GM19467 (cell line): Measurements from ENCODE around the gene ANKS6.

Experiments used
- ATAC-seq: cut with Tn5 transposase; IDR thresholded peaks from one replicate; pipeline ENCODE4 v1.9.1; 2021; ENCODE audit warnings: mild to moderate bottlenecking, moderate library complexity; ENCODE audit not compliant: unreplicated experiment

ANKS6 gene

DNA sequence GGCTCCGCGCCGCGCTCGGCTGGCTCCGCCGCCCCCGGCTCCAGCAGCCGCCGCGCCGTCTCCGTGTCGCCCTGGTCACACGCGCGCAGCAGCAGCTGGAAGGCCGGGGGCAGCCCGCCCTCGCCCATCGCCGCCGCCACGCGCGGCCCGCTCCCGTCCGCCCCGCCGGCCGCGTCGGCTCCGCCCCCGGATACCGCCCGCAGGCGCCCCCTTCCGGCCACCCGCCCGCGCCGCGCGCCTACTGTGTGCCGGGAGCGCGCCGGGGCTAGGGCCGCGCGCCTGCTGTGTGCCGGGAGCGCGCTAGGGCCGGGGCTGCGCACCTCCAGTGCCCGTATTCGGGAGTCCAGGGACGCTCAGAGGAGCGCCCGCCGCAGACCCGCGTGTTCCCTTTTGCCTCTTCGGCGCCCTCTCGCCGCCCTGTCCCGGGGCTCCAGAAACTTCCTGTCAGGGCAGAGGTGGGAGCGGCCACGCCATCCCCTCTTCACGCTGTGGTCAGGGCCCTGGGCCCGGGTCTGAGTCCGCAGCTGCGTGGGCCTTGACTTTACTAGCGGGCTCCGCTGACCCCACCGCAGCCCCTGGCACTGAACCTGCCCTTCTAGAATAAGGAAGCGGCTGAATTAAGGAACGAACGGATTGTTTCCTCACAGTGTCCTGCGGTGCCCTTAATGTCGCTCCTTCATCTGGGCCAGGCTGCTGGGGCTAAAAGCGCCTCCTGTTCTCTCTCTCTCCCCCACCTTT lies at the start of gene ANKS6:
ANKS6 (minus strand) TSS at position 192 of the 738 bp plus-strand sequence; CDS start at position 128, 64 bp downstream.
- peak; percentile 93 for ATAC-seq

DNA sequence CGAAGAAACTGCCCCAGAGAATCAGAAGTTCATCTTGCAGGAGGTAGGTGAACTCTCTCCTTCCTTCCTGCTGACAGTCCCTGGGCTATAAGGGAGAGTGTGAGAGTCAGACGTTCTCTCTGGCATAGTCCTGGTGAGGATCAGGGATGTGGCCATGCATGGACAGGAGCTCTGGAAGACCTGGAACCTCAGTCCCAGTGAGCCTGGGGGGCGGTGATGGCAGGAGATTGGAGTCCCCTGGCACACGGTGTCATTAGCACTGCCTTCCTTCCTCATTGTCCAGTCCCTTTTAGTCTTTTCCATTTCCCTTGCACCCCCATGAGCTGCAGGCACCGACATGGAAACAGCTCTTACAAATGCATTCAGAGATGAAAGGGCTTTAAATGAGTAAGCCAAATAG lies 49.7 kb upstream of the ANKS6 start:
- no peak for ATAC-seq

- no peak for ATAC-seq
Measured at GRCh38 chr9:98842510-98842909, 46.2 kb upstream of the ANKS6 start.

DNA sequence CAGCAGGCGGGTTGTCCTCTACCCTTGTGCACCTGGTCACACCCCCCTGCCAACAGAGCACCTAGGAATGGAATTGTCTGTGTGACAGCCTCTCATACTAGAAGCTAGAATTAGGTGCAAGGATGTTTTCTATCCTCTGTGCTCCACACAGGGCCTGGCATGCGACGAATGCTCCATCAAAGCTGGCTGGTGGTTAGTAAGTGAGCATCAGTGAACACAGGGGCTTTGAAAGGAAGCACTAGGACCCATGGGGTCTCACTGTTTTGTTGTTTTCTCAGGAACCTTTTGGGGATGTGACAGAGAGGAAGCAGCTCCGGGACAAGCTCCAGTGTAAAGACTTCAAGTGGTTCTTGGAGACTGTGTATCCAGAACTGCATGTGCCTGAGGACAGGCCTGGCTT lies 43.4 kb upstream of the ANKS6 start:
- no peak for ATAC-seq

DNA sequence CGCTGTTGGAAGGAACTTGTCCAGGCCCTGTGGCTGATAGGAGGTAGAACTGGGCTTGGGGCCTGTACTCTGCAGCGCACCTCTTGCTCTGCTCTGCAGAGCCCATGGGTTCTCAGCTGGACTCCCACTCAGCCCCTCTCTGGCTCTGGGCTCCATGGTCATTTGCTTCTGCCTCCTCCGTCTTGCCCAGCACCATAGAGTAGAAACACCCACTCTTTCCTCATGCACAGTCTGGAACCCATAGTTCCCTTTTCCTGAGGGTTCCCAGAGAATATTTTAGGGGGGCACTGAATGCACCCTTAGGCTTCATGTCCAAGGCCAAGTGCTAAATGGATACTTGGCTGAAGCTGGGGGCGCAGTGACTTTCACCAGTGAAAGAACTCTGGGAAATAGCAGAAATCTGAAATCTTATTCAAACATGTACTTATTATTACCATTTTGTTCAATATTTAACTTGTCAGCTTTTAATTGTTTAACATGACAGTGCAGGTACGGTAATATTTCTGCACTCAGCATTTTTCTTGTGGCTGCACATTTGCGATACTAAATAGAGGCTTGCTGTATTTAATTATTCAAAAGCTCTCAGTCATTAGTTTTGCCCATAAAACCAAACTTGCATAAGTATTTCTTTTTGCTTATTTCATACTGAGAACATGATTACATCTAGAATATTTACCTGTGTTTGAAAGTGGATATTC lies 42.7 kb upstream of the ANKS6 start:
- no peak for ATAC-seq

GRCh38 chr9:98838155-98838867 lies 42.0 kb upstream of the ANKS6 start:
- ATAC-seq = no peak

DNA sequence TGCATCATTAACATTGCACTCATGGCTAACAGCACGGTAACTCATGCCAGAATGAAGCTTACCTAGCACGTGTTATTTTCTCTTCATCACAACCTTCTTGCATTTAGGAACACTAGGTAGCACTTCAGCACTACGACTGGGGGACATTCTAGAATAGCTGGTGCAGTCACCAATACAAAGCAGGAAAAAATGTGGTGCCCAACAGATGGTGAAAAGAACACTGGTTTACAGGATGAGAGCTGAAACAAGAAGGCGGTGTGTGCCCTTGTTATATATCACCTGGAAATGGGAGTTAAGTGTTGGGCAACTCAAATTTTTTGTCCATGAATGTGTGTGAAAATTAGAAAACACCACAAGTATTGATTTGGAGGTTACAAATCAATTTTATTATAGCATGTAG lies 41.2 kb upstream of the ANKS6 start:
- no peak for ATAC-seq

- no peak for ATAC-seq
Measured at GRCh38 chr9:98836206-98836605, 39.9 kb upstream of the ANKS6 start.

- no peak for ATAC-seq
Measured at GRCh38 chr9:98834386-98834785, 38.0 kb upstream of the ANKS6 start.

- ATAC-seq = no peak
Measured at GRCh38 chr9:98833090-98833956, 37.0 kb upstream of the ANKS6 start.

DNA sequence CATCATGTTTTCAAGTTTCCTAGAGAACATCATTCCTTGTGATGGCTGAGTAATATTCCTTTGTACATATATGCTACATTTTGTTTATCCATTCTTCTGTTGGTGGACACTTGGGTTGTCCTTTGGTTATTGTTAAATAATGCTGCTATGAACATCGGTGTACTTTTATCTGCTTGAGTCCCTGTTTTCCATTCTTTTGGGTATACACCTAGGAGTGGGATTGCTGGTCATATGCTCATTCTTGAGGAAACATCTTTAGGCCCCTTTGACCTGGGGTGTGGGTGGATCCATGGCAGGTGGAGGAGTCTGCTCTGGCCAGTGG lies 36.4 kb upstream of the ANKS6 start:
- ATAC-seq = no peak

GRCh38 chr9:98831696-98832095 lies 35.3 kb upstream of the ANKS6 start:
- ATAC-seq = no peak

- no peak for ATAC-seq
Measured at GRCh38 chr9:98830554-98830953, 34.2 kb upstream of the ANKS6 start.

- no peak for ATAC-seq
Measured at GRCh38 chr9:98829766-98830165, 33.4 kb upstream of the ANKS6 start.

DNA sequence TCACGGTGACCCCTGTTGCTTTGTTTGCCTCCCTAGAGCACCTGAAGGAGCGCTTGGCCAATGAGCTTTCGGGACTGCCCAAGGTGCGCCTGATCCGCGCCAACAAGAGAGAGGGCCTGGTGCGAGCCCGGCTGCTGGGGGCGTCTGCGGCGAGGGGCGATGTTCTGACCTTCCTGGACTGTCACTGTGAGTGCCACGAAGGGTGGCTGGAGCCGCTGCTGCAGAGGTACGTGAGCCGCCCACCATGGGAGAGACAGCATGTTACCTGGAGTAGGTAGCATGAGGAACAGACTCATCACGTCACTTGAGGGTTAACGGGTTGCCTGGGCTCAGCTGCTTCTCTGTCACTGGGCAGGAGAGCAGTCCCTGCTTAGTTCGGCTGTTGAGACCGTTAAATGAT lies 30.4 kb upstream of the ANKS6 start:
- no peak for ATAC-seq

- no peak for ATAC-seq
Measured at GRCh38 chr9:98825414-98825813, 29.1 kb upstream of the ANKS6 start.

GRCh38 chr9:98823666-98824334 lies 27.4 kb upstream of the ANKS6 start:
- no peak for ATAC-seq

GRCh38 chr9:98822661-98823060 lies 26.3 kb upstream of the ANKS6 start:
- no peak for ATAC-seq

- no peak for ATAC-seq
Measured at GRCh38 chr9:98821831-98822230, 25.5 kb upstream of the ANKS6 start.

- ATAC-seq = no peak
Measured at GRCh38 chr9:98819231-98819630, 22.9 kb upstream of the ANKS6 start.

GRCh38 chr9:98818764-98819163 lies 22.4 kb upstream of the ANKS6 start:
- ATAC-seq = no peak
